T-cell (primary cell): ENCODE measurements around the gene LRP1. TPM values are rescaled to one million over a fixed set of nuclear protein-coding genes. Genes with fewer than 3 reads are reported as not detected.

ENCODE experiments used
- ATAC-seq, 4 experiments: fragments of 200-7000 bp in 3 of 4; fragments of 150-1000 bp in 1 of 4; cut with Tn5 transposase; replicated peaks in 1 of 4; 1 replicate in 3 of 4; 2 replicates in 1 of 4; pipeline ENCODE4 v1.10.0; 2021; ENCODE audit warnings: moderate library complexity in 3 of 4, mild to moderate bottlenecking in 2 of 4, moderate number of reproducible peaks in 1 of 4
- CTCF ChIA-PET, 2 donors: fragments of 300-600 bp; sonication (Branson Sonifier 250); formaldehyde crosslinking; loops; one replicate each; lab custom pipeline; 2022; ENCODE audit warnings: antibody characterized with exemption in 2 of 2; lab: Charles Lee
- POLR2A ChIA-PET, 2 donors: fragments of 300-600 bp; sonication (Branson Sonifier 250); formaldehyde crosslinking; loops; one replicate each; lab custom pipeline; 2022; ENCODE audit warnings: antibody characterized with exemption in 2 of 2; lab: Charles Lee
- DNase-seq, 35 experiments: peaks; one replicate each; pipeline versions ENCODE4 v3.0.0 to v3.0.0-alpha.2; 2013 to 2023
- H3K27ac ChIP-seq: one replicate; pipeline ENCODE4 v1.5.1; 2013; ENCODE audit warnings: low read length
- H3K27me3 ChIP-seq, 2 experiments: replicated peaks in 1 of 2; 1 replicate in 1 of 2; 2 replicates in 1 of 2; pipeline versions ENCODE4 v1.6.1 to v1.7.0; 2013; ENCODE audit warnings: low read length in 1 of 2, mixed read lengths in 1 of 2; ENCODE audit not compliant: control insufficient read depth in 2 of 2, insufficient read depth in 2 of 2; ENCODE audit errors: extremely low read depth in 1 of 2
- H3K36me3 ChIP-seq, 2 donors: 1 replicate in 1 of 2; 2 replicates in 1 of 2; pipeline versions ENCODE4 v1.6.1 to v1.7.0; 2013; ENCODE audit warnings: low read length in 1 of 2; ENCODE audit not compliant: control insufficient read depth in 2 of 2, insufficient read depth in 1 of 2; ENCODE audit errors: extremely low read depth in 1 of 2
- H3K4me1 ChIP-seq, 2 experiments: 1 replicate in 1 of 2; 2 replicates in 1 of 2; pipeline versions ENCODE4 v1.6.1 to v1.7.0; 2013; ENCODE audit warnings: low read length in 2 of 2, mixed read lengths in 1 of 2; ENCODE audit not compliant: insufficient read depth in 2 of 2, control insufficient read depth in 1 of 2; ENCODE audit errors: extremely low read depth in 1 of 2
- H3K4me3 ChIP-seq, 2 donors: 1 replicate in 1 of 2; 2 replicates in 1 of 2; pipeline versions ENCODE4 v1.5.1 to v1.7.0; 2013; ENCODE audit warnings: mild to moderate bottlenecking in 2 of 2, low read length in 1 of 2, moderate library complexity in 1 of 2; ENCODE audit not compliant: control insufficient read depth in 1 of 2; ENCODE audit errors: extremely low read depth in 1 of 2
- H3K9me3 ChIP-seq: 2 replicates; pipeline ENCODE4 v1.7.0; 2013
- H3K27ac Mint-ChIP-seq, 2 donors: one replicate each; pipeline ENCODE4 v1.8.0; 2020 to 2021; ENCODE audit warnings: mild to moderate bottlenecking in 2 of 2, mixed read lengths in 2 of 2
- H3K27me3 Mint-ChIP-seq, 2 donors: one replicate each; pipeline ENCODE4 v1.8.0; 2021 to 2022; ENCODE audit warnings: mixed read lengths in 2 of 2
- H3K36me3 Mint-ChIP-seq: one replicate; pipeline ENCODE4 v1.8.0; 2021; ENCODE audit warnings: mixed read lengths
- H3K4me1 Mint-ChIP-seq, 3 donors: one replicate each; pipeline ENCODE4 v1.8.0; 2020 to 2022; ENCODE audit warnings: mixed read lengths in 3 of 3, mild to moderate bottlenecking in 1 of 3
- H3K4me3 Mint-ChIP-seq, 3 donors: one replicate each; pipeline ENCODE4 v1.8.0; 2020 to 2022; ENCODE audit warnings: mild to moderate bottlenecking in 3 of 3, mixed read lengths in 3 of 3, moderate library complexity in 3 of 3
- H3K9me3 Mint-ChIP-seq, 3 donors: one replicate each; pipeline ENCODE4 v1.8.0; 2020 to 2022; ENCODE audit warnings: mixed read lengths in 3 of 3
- WGBS: methylation state at CpG from one replicate; pipeline ENCODE4 v1.1.5; 2013; ENCODE audit warnings: missing lambda C conversion rate; ENCODE audit not compliant: insufficient coverage; 5-methylcytosine and 5-hydroxymethylcytosine counted together
- total RNA-seq, 35 experiments: library from RNA in 6 of 35; stranded (reverse) in 6 of 35; fragments of 120-200 nt in 1 of 35; gene quantifications; one replicate each; pipeline versions ENCODE4 v1.2.1 to v1.2.4 and lab custom pipeline; 2013 to 2026

Gene LRP1
- total RNA-seq, 5 donors from 2014 or later (not counting 1 experiment from before 2014, with no cell fraction given) = 5.9 to 8.1 (median 7.7) TPM

DNA sequence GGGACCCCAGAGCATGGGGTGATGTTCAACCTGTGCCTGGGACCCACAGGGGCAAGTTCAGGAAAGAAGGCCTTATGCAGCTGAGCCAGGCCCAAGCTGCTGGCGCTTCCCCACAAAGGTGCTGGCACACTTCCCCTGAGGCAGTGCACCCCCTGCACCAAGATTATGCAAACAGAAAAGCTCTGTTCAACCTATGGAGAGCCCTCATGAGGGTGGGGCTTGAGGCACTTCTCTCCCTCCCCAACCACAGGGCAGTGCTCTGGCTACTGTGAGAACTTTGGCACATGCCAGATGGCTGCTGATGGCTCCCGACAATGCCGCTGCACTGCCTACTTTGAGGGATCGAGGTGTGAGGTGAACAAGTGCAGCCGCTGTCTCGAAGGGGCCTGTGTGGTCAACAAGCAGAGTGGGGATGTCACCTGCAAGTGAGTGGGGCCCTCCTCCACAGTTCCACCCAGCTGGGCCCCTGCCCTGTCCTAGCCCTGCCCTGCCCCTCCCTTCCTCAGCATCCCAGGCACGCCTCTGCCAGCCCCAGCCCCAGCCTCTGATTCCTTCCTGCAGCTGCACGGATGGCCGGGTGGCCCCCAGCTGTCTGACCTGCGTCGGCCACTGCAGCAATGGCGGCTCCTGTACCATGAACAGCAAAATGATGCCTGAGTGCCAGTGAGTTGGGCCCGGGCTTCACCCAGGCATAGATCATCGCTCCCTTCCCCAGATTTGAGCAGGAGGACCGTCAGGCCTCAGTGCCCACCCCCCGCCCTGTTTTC is 82.8 kb downstream of the LRP1 start:
- Histone ChIP-seq H3K36me3 (no peaks in the 10 kb centered on the region), H3K4me1 (peaks cover under 1 to 33% of the 10 kb centered on the region in 2 experiments), H3K27me3 (peaks cover 0 to 46% of the 10 kb centered on the region in 2 experiments), H3K27ac (no peak overlapping the region), H3K9me3 (no peaks in the 10 kb centered on the region), H3K4me3 (no peak overlapping the region)
- H3K36me3 Mint-ChIP-seq = no peaks in the 10 kb centered on the region
- no peaks in the 10 kb centered on the region for H3K9me3 Mint-ChIP-seq
- ATAC-seq = no peak
- no peak for DNase-seq
- H3K27me3 Mint-ChIP-seq = peaks cover 28 to 30% of the 10 kb centered on the region in 2 donors
- 88% methylated on average over 15 of the region's 16 CpGs for WGBS
- H3K27ac Mint-ChIP-seq = no peak overlapping the region
- H3K4me3 Mint-ChIP-seq = no peak overlapping the region
- ChIA-PET CTCF (no interaction called here), POLR2A (interaction anchor here in 1 of 2 donors (0.6 kb wide), 1 partner anchor 66 kb away, joined by 7 read pairs; no protein-coding TSS in a partner anchor)
- H3K4me1 Mint-ChIP-seq = peaks cover 23 to 29% (median 28%) of the 10 kb centered on the region in 3 donors

DNA sequence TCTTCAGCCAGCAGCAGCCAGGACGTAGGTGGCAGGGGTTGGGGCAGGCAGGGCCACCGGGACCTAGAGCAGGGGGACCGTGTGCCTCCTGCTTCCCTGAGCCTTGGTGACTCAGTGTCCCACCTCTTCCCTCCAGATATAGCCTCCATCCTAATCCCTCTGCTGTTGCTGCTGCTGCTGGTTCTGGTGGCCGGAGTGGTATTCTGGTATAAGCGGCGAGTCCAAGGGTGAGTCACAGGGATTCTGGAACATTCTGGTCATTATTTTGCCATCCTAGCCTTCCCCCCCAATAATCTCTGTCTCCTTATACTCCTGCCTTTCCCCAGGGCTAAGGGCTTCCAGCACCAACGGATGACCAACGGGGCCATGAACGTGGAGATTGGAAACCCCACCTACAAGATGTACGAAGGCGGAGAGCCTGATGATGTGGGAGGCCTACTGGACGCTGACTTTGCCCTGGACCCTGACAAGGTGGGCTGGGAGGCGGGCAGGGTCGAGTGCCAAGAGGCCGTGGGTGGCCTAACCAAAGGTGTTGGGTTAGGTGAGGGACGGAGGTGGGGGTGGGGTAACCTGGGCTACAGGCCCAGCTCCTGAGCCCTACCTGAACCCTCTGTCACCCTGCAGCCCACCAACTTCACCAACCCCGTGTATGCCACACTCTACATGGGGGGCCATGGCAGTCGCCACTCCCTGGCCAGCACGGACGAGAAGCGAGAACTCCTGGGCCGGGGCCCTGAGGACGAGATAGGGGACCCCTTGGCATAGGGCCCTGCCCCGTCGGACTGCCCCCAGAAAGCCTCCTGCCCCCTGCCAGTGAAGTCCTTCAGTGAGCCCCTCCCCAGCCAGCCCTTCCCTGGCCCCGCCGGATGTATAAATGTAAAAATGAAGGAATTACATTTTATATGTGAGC is 83.8 kb downstream of the LRP1 start:
- Mint-ChIP-seq H3K36me3 (no peaks in the 10 kb centered on the region), H3K27ac (no peak overlapping the region), H3K27me3 (peaks cover 28 to 30% of the 10 kb centered on the region in 2 donors), H3K9me3 (no peaks in the 10 kb centered on the region), H3K4me3 (no peak overlapping the region), H3K4me1 (peaks cover 24 to 30% (median 29%) of the 10 kb centered on the region in 3 donors)
- Histone ChIP-seq H3K27me3 (peaks cover 0 to 52% of the 10 kb centered on the region in 2 experiments), H3K4me1 (peaks cover 2 to 40% of the 10 kb centered on the region in 2 experiments), H3K36me3 (no peaks in the 10 kb centered on the region), H3K27ac (no peak overlapping the region), H3K9me3 (no peaks in the 10 kb centered on the region), H3K4me3 (no peak overlapping the region)
- 86% methylated on average over 13 of the region's 27 CpGs for WGBS
- POLR2A ChIA-PET = no interaction called here
- ATAC-seq (no peak), DNase-seq (no peak)
- CTCF ChIA-PET = interaction anchor here in 1 of 2 donors (4.3 kb wide), 1 partner anchor 26 kb away, joined by 39 read pairs; a partner anchor contains a TSS

DNA sequence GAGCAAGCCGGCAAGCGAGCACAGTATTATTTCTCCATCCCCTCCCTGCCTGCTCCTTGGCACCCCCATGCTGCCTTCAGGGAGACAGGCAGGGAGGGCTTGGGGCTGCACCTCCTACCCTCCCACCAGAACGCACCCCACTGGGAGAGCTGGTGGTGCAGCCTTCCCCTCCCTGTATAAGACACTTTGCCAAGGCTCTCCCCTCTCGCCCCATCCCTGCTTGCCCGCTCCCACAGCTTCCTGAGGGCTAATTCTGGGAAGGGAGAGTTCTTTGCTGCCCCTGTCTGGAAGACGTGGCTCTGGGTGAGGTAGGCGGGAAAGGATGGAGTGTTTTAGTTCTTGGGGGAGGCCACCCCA is 84.4 kb downstream of the LRP1 start:
- H3K27ac Mint-ChIP-seq = no peak overlapping the region
- H3K27me3 ChIP-seq = peaks cover 0 to 59% of the 10 kb centered on the region in 2 experiments
- no peak overlapping the region for H3K4me3 Mint-ChIP-seq
- WGBS = no CpG with 5 or more reads among the region's 7 CpGs
- H3K27ac ChIP-seq = no peak overlapping the region
- no peak overlapping the region for H3K4me3 ChIP-seq
- DNase-seq (no peak), ATAC-seq (no peak)
- peaks cover 2 to 47% of the 10 kb centered on the region in 2 experiments for H3K4me1 ChIP-seq
- no peaks in the 10 kb centered on the region for H3K9me3 Mint-ChIP-seq
- POLR2A ChIA-PET = no interaction called here
- H3K27me3 Mint-ChIP-seq = peaks cover 33 to 35% of the 10 kb centered on the region in 2 donors
- H3K36me3 ChIP-seq = no peaks in the 10 kb centered on the region
- H3K36me3 Mint-ChIP-seq = no peaks in the 10 kb centered on the region
- no peaks in the 10 kb centered on the region for H3K9me3 ChIP-seq
- CTCF ChIA-PET = interaction anchor here (0.8 to 4.3 kb wide), 6 partner anchors 10 to 30 kb away, joined by 3 to 66 read pairs (median 30); partner anchors contain the start of gene SHMT2 (in 1 of the 2)
- H3K4me1 Mint-ChIP-seq = peaks cover 29 to 36% (median 36%) of the 10 kb centered on the region in 3 donors

DNA sequence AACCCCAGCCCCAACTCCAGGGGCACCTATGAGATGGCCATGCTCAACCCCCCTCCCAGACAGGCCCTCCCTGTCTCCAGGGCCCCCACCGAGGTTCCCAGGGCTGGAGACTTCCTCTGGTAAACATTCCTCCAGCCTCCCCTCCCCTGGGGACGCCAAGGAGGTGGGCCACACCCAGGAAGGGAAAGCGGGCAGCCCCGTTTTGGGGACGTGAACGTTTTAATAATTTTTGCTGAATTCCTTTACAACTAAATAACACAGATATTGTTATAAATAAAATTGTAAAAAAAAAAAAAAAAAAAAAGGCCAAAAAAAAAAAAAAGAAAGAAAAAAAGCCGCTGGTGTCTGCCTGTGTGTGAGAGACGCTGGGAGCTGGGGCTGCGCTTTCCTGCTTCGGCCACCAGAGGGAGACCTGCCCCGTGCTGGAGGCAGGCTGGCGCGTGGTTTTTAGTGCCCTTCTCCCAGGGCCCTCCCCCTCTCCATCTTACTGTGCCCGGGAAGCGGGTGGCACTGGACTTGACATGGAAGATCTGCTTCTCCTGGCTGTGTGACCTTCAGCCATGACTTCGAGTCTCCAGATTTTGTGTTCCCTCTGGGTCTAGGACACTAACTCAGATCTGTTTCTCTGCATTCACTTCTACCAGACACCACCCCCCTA is 84.9 kb downstream of the LRP1 start:
- Histone ChIP-seq H3K9me3 (no peaks in the 10 kb centered on the region), H3K27ac (no peak overlapping the region), H3K4me1 (peaks cover 2 to 49% of the 10 kb centered on the region in 2 experiments), H3K27me3 (peaks cover 0 to 64% of the 10 kb centered on the region in 2 experiments), H3K36me3 (no peaks in the 10 kb centered on the region), H3K4me3 (no peak overlapping the region)
- Mint-ChIP-seq H3K27ac (peak overlapping the region in 1 of 2 donors; percentile 69), H3K36me3 (no peaks in the 10 kb centered on the region), H3K4me1 (peaks cover 30 to 40% (median 37%) of the 10 kb centered on the region in 3 donors), H3K4me3 (peak overlapping the region in 1 of 3 donors; percentile 76), H3K27me3 (peaks cover 38 to 41% of the 10 kb centered on the region in 2 donors), H3K9me3 (no peaks in the 10 kb centered on the region)
- 0% methylated on average over 7 of the region's 16 CpGs for WGBS
- ATAC-seq (peak; percentile 59 to 68 (median 65)), DNase-seq (peak; percentile 62 to 92 (median 79))
- ChIA-PET CTCF (interaction anchor here (0.6 to 4.3 kb wide), 17 partner anchors 10 to 461 kb away, joined by 3 to 66 read pairs (median 6); partner anchors contain the start of genes SHMT2 (in 2 of the 2) and PRIM1 (in 1 of the 2)), POLR2A (interaction anchor here in 1 of 2 donors (0.6 kb wide), 2 partner anchors 139 to 390 kb away, joined by 3 to 9 read pairs; no protein-coding TSS in a partner anchor)

DNA sequence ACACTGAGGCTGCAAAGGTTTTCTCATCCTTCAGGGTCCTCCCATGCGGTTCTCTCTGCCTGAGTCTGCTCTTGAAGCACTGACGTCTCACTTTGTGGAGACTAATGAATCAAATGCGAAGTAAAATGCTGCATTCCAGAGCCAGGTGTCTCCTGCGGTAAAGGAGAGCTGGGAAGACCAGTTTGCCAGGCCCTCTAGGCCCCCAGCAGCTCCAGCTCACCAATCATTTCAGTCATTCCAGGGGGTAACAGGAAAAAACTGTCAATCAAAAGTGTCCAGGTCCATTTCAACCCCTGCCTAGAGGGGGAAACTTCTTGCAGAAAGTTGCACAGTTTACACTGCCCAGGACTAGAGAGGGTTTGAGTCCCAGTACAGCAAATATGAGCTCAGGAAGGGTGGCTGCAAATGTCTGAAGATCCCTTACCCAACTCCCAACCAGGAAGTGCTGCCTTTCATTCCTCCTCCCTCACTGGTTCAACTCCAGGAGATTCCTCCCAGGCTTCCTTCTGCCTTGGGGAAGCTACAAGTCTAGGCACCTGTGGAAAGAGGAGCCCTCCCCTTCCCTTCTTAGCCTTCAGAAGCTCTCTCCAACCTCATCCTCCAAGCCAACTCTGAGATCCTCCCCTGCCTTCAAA is 85.6 kb downstream of the LRP1 start:
- POLR2A ChIA-PET = interaction anchor here (0.6 kb wide), 3 partner anchors 139 to 389 kb away, joined by 3 to 9 read pairs (median 4); no protein-coding TSS in a partner anchor
- Histone ChIP-seq H3K4me3 (no peak overlapping the region), H3K4me1 (peaks cover 2 to 49% of the 10 kb centered on the region in 2 experiments), H3K9me3 (no peaks in the 10 kb centered on the region), H3K36me3 (no peaks in the 10 kb centered on the region), H3K27ac (no peak overlapping the region), H3K27me3 (peaks cover 5 to 71% of the 10 kb centered on the region in 2 experiments)
- DNase-seq (peak in 1 of 35 experiments; percentile 24), ATAC-seq (peak in 1 of 4 experiments; percentile 1)
- peaks cover 30 to 45% (median 37%) of the 10 kb centered on the region in 3 donors for H3K4me1 Mint-ChIP-seq
- no peaks in the 10 kb centered on the region for H3K36me3 Mint-ChIP-seq
- H3K4me3 Mint-ChIP-seq = peak overlapping the region in 2 of 3 donors; percentile 28 to 76
- CTCF ChIA-PET = interaction anchor here (0.5 to 4.3 kb wide), 24 partner anchors 9 to 1024 kb away, joined by 3 to 66 read pairs (median 5); partner anchors contain the start of genes SHMT2 (in 2 of the 2) and PRIM1 (in 1 of the 2)
- WGBS = 49% methylated on average over 3 of the region's 4 CpGs
- H3K9me3 Mint-ChIP-seq = no peaks in the 10 kb centered on the region
- H3K27me3 Mint-ChIP-seq = peaks cover 45 to 47% of the 10 kb centered on the region in 2 donors
- H3K27ac Mint-ChIP-seq = peak overlapping the region in 1 of 2 donors; percentile 69
